GOT3 (cell line): ENCODE data around the gene CDX1.

Experiments
- DNase-seq: peaks from one replicate; lab custom pipeline; 2025; ENCODE audit warnings: mixed read lengths; lab: John Stamatoyannopoulos, UW

Gene CDX1

GRCh38 chr5:150163547-150164059 is 3.0 kb upstream of the CDX1 start:
- no peak for DNase-seq

DNA sequence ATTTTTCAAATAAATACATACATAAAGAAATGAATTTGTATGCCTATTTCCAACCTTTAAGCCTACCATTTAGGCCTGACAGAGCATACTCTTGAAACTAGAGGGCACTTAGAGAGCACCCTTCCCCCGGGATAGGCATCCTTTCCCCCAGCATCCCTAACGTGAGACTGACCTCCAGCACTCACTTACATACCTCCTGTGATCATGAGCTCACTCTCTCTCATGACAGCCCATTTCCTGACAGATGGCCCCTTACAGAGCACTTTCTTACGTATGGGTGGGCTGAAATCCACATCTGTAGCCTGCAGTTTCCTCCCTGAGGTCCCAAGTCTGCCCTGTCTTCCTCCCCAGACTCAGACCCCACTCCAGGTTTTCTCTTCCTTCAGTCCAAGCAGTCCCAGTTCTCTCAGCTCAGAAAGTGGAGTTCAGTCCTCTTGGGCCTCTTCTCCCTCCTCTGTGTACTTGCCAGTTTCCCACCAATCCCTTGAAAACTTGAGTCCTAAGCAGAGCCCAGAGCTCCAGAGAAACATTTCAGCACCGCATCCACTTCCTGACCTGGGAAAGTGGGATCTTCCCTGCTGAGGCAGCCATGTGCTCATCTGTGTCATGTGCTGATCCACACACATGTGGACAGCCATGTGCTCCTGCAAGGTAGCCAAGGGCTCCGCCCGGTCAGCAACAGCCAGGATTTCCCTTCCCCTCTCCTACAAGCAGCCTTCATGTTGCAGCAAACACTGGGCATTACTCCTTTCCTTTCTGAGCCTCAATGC is 2.2 kb upstream of the CDX1 start:
- no peak for DNase-seq

DNA sequence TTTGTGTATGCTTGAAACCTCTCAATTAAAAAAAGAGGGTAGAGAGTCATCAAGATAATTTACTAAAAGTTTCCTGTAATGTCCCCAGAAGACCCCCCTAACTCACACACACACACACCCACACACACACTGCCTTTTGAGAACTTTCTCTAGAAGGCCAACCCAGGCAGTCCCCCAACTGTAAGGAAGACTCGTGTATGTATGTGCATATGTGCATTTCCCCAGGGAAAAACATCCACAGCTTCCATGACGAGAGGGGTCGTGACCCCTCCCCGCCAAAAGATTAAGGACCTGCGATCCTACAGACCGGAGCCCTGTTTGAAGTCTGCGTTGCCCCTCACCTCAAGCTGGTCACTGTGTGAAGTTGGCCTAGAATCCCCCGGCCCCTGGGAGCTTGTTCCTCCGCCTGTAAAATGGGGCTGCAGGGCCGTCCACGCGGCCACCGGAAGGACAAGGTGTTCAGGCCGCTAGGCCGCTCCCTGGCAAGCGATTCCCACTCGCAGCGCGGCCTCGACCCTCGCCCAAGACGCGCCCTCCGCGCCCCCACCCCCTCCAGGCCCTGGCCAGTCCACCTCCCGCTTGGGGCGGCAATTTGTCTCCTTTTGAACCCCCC is 435 bp upstream of the CDX1 start:
- no peak for DNase-seq

DNA sequence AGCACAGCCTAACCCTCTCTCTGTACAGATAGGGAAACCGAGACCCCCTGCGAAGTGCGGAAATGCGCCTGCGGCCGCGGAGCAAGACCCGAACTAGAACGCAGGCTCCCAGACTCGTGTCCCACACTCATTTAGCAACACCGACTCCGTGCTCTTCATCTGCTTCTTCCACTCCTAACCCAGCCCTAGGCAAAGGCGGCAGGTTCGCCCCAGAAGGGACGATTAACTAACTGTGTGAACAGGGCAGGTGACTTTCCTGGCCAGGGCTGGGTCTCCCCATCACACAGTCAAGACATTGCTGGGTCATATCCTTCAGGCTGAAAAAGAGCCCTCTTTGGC is 903 bp downstream of the CDX1 start:
- DNase-seq = no peak

- no peak for DNase-seq
Measured at GRCh38 chr5:150167908-150168307, 1.3 kb downstream of the CDX1 start.

DNA sequence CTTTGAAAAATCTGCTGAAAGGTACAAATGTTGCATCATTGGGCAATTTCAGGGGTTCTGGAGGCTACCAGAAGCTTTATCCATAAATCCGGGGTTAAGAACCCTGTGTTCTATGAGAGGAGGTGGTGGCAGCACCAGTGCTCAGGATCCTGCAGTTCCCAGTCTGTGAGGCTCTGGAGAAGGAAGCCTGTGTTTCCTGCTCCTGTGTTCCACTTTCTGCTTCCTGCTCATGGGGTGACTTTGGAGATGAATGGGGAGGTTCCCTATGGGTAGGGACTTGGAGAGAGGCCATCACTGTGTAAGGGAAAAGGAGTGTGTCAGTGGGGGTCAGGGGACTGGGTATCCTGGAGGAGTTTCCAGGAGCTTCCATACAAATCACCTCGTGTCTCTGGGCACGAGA is 2.3 kb downstream of the CDX1 start:
- DNase-seq = no peak

DNA sequence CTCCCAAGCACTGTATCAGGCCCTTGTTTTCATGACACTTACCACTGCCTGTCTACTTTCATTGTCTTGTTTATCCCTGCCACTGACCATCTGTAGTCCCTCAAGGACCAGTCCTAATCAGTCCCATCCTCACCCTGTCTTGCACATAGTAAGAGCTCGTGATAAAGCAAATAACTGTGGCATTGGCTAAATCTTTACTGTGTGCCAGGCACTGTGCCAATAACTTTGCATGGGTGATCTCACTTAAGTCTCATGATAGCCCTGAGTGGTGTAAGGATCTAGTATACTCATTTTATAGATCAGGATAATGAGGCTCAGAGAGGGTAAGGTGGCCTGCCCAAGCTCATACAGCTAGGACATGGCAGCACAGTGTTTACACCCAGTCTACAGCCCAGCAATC is 5.6 kb downstream of the CDX1 start:
- no peak for DNase-seq

- DNase-seq = no peak
Measured at GRCh38 chr5:150172556-150172955, 6.0 kb downstream of the CDX1 start.

GRCh38 chr5:150173161-150173560 is 6.6 kb downstream of the CDX1 start:
- no peak for DNase-seq

- DNase-seq = no peak
Measured at GRCh38 chr5:150174285-150174684, 7.7 kb downstream of the CDX1 start.

GRCh38 chr5:150175076-150175475 is 8.5 kb downstream of the CDX1 start:
- no peak for DNase-seq

- DNase-seq = no peak
Measured at GRCh38 chr5:150175536-150175935, 9.0 kb downstream of the CDX1 start.

GRCh38 chr5:150176745-150177477 is 10.3 kb downstream of the CDX1 start:
- DNase-seq = no peak

DNA sequence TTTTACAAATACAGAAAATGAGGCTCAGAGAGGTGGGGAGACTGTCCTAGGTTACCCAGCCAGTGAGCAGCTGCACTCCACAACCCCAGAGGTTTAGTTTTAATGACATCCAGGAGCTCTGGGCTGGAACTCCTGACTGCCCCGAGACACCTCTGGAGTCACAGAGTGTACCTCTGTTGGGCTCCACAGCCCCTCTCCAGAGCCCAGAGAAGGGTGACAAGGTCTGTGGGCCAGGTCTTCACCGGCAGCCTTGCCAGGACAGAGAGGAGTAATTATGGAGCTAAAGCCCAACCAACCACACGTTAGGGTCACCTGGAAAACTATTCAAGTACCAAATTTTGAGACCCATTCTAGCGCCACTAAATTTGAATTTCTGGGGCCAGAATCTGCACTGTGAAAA is 11.1 kb downstream of the CDX1 start:
- DNase-seq = no peak

DNA sequence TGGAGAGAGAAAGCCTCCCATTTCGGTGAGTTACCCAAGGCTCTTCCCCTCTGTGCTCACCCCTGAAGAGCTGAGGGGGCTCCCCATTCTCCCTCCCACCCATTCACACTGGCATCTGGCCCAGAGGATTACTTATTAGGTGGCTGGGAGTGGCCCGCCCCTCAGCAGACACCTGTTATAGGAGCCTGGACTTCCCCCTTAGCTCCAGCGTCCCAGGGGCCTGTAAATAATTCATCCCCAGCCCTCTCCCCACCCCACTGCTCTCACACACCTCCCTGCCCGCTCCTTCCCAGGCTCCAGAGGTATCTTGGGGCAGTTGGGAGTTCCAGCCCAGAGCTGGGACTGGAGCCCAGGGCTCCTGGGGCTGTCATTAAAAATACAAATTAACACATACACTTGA is 11.7 kb downstream of the CDX1 start:
- DNase-seq = no peak

GRCh38 chr5:150179019-150179620 is 12.5 kb downstream of the CDX1 start:
- no peak for DNase-seq

DNA sequence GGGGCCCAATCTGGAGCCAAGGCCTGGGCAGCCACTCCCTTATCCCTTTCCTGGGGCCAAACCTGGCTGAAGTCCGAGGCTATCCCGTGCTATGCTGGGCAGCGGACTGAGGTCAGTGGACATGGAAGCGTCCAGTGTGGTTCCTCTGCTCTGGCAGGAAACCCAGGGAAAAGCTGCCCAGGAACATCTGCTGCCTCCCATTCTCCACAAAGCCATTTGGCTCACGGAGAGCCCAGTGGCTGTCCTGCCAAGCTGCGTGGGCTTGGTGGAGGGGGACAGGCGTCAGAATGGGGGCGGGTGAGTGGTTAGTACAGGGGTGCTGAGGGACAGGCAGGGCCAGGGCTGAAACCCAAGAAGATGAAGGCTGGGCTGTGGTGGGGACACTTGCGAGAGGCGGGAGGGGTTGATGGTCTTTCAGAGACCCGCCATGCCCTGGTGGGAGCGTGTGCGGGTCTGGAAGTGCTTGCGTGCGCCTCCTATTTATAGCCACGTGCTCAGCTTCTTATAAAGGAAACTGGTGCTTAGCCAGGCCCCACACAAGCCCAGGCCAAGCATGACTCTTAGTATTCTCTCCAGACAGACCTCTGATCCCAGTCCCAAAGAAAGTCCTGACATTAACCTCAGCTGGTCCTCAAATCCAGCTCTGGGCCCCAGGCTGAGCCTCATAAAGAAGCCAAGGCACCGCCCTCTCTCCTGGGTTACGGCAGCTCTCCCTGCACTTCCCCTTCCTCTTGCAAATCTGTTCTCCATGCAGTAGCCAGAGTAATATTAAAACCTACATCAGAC is 13.9 kb downstream of the CDX1 start:
- DNase-seq = no peak

- no peak for DNase-seq
Measured at GRCh38 chr5:150181027-150181426, 14.4 kb downstream of the CDX1 start.

DNA sequence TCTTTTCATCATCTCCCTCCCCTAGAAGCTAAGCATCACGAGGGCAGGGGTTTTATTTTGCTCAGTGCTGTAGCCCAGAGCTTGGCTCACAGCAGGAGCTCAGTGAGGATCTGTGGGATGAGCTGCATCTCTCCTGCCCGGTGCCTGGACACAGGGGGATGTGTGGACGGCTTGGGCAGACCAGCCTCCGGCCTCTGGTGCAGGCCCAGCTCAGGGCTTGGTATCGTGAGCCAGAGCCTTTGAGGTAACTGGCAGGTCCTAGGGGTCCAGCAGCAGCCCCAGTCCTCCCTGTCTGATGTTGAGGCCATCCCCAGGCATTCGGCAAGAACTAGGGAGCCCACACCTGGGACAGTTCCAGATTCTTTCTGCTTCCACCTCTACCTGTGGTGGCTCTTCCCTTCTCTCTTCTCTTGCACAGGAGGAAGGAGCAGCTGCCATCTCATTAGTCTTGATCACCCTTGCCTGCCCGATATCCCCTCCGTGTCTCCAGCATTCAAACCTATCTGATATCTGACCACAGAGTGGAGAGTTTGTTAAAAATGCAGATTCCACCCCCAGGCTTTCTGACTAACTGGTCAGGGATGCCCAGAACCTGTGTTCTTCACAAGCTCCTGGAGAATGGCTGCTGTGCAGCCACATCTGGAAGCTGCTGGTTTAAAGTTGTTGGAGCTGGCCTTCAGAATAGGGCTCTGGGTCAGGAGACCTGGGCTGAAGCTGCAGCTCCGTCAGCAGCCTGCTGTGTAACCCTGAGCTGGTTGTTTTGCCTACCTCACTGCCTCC is 15.4 kb downstream of the CDX1 start:
- DNase-seq = no peak

- DNase-seq = no peak
Measured at GRCh38 chr5:150182774-150183173, 16.2 kb downstream of the CDX1 start.

GRCh38 chr5:150183436-150183835 is 16.9 kb downstream of the CDX1 start:
- DNase-seq = no peak
